ENCODE data around the gene CBX4.

GRCh38 chr17:79872762-79873161 is 33.5 kb upstream of the CBX4 start:
- TF ChIP-seq CTCF (conservative IDR thresholded peaks at IDR 0.05): no peak
- TF ChIP-seq ZFX (IDR thresholded peaks at IDR 0.05): no peak

Data from C4-2B (cell line).